Colonic mucosa (tissue), 4 donors: Measurements from ENCODE around the gene VPS37C. TPM values are rescaled to one million over a fixed set of nuclear protein-coding genes. Genes with fewer than 3 reads are reported as not detected.

ENCODE experiments used
- DNase-seq: peaks from one replicate; pipeline ENCODE4 v3.0.0-alpha.2; 2020
- H3K27ac ChIP-seq: fragments of 200-600 bp; one replicate; pipeline ENCODE4 v1.8.0; 2021
- H3K27me3 ChIP-seq: fragments of 200-600 bp; one replicate; pipeline ENCODE4 v1.8.0; 2021
- H3K36me3 ChIP-seq: fragments of 200-600 bp; one replicate; pipeline ENCODE4 v1.8.0; 2021
- H3K4me1 ChIP-seq: fragments of 200-600 bp; one replicate; pipeline ENCODE4 v1.8.0; 2021; ENCODE audit warnings: mild to moderate bottlenecking
- H3K4me3 ChIP-seq: fragments of 200-600 bp; one replicate; pipeline ENCODE4 v1.8.0; 2021
- H3K9ac ChIP-seq, 2 donors: one replicate each; pipeline ENCODE4 v1.7.0; 2013; ENCODE audit warnings: control low read depth in 2 of 2, low read depth in 2 of 2, low read length in 2 of 2
- H3K9me3 ChIP-seq: fragments of 200-600 bp; one replicate; pipeline ENCODE4 v1.8.0; 2021
- intact Hi-C: fragments of 100-400 bp; cut with DNase I; formaldehyde crosslinking; loops from one replicate; pipeline ENCODE4 v1.14.1; 2022
- total RNA-seq, 2 donors: library from RNA; stranded (reverse); fragmentation: NEBNext Ultra II Directional in 1 of 2; extraction: Animal tissue kit (Norgen Biotek cat#: 25700) in 1 of 2; gene quantifications; one replicate each; pipeline ENCODE4 v1.2.1, GENCODE V29; 2021
- TF ChIP-seq, protein P1 (sequence below): fragments of 200-600 bp; IDR thresholded peaks from one replicate; pipeline ENCODE4 v1.8.0; 2022; ENCODE audit warnings: antibody characterized with exemption, mild to moderate bottlenecking
- donor health status: healthy.
- donor health status: DM: no; HTN: no; CAD: no.
- donor health status: DM: no; HTN: no; CAD: no.

The VPS37C gene
- total RNA-seq, 2 donors from 2014 or later = 26.8 to 35.4 TPM

DNA sequence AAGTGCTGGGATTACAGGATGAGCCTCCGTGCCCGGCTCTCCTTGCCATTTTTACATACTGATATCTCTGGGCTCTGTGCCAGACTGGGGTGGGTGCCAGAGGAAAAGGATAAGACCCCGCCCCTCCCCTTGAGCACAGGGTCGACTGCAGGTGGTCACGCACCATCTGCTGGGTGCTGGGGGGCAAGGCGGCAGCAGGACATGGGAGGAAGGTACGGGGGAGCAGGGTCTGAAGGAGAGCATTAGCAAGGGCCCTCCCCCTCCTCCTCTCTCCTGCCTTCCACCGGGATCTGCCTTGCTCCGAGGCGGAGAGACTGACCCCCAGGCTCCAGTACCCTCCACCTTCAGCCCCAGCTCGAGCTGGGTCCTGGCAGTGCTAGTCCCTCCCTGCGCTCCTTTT, 32.4 kb upstream of the VPS37C start:
- H3K9ac ChIP-seq = no peak overlapping the region
- no peaks in the 10 kb centered on the region for H3K9me3 ChIP-seq
- H3K36me3 ChIP-seq = no peaks in the 10 kb centered on the region
- no peak overlapping the region for H3K4me3 ChIP-seq
- DNase-seq = no peak
- H3K27me3 ChIP-seq = no peaks in the 10 kb centered on the region
- no peak overlapping the region for H3K27ac ChIP-seq
- H3K4me1 ChIP-seq = no peaks in the 10 kb centered on the region
- intact Hi-C loops = no loop called here
- TF ChIP-seq, protein P1, sequence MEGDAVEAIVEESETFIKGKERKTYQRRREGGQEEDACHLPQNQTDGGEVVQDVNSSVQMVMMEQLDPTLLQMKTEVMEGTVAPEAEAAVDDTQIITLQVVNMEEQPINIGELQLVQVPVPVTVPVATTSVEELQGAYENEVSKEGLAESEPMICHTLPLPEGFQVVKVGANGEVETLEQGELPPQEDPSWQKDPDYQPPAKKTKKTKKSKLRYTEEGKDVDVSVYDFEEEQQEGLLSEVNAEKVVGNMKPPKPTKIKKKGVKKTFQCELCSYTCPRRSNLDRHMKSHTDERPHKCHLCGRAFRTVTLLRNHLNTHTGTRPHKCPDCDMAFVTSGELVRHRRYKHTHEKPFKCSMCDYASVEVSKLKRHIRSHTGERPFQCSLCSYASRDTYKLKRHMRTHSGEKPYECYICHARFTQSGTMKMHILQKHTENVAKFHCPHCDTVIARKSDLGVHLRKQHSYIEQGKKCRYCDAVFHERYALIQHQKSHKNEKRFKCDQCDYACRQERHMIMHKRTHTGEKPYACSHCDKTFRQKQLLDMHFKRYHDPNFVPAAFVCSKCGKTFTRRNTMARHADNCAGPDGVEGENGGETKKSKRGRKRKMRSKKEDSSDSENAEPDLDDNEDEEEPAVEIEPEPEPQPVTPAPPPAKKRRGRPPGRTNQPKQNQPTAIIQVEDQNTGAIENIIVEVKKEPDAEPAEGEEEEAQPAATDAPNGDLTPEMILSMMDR = no peak

DNA sequence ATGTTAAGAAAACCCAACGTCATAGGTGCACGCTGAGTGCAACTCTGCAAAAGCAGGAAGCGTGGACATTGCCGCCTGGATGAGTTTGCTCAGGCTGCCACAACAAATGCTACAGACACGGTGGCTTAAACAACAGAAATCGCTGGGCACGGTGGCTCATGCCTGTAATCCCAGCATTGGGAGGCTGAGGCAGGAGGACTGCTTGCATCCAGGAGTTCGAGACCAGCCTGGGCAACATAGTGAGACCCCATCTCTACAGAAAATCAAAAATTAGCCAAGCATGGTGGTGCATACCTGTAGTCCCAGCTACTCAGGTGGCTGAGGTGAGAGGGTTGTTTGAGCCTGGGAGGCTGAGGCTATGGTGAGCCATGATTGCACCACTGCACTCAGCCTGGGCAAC, 28.7 kb upstream of the VPS37C start:
- H3K36me3 ChIP-seq = no peaks in the 10 kb centered on the region
- DNase-seq = no peak
- H3K27ac ChIP-seq = no peak overlapping the region
- H3K4me1 ChIP-seq = no peaks in the 10 kb centered on the region
- H3K4me3 ChIP-seq = no peak overlapping the region
- TF ChIP-seq, protein P1 = no peak
- H3K9ac ChIP-seq = no peak overlapping the region
- H3K9me3 ChIP-seq = no peaks in the 10 kb centered on the region
- intact Hi-C loops = loop anchor here (5.0 to 10.0 kb wide), 2 partner anchors 63 to 355 kb away; no protein-coding TSS in a partner anchor
- H3K27me3 ChIP-seq = no peaks in the 10 kb centered on the region

DNA sequence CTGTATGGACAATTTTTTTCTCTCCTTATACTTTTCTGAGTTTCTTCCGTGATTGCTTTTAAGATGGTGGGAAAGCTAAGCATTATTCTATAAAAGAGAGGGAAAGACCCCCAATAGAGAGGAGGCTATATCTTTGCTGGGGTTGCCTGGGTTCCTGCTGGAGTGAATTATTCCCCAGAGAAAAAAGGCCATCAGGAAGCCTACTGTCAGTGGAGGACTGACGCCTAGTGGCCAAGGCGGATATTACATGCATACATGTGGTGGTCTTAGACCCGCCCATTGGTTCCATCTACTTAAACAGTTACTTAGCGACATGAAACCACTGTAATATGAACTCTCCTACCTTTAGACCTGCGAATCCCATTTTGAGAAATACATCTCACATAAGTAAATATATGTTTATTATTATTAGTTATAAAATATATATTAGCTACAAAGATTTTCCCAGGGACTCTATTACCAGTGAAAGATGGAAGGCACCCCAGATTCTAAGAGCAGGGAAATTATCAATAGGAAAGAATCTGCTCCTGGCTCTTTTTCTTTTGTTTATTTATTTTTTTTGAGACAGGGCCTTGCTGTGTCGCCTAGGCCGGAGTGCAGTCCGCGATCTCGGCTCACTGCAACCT, 26.4 kb upstream of the VPS37C start:
- Histone ChIP-seq H3K9ac (no peak overlapping the region), H3K27me3 (no peaks in the 10 kb centered on the region), H3K36me3 (no peaks in the 10 kb centered on the region), H3K27ac (no peak overlapping the region), H3K4me3 (no peak overlapping the region), H3K9me3 (no peaks in the 10 kb centered on the region), H3K4me1 (no peaks in the 10 kb centered on the region)
- intact Hi-C loops = loop anchor here (5.0 to 10.0 kb wide), 2 partner anchors 60 to 353 kb away; no protein-coding TSS in a partner anchor
- TF ChIP-seq, protein P1 = peak; percentile 93
- DNase-seq = peak; percentile 81

DNA sequence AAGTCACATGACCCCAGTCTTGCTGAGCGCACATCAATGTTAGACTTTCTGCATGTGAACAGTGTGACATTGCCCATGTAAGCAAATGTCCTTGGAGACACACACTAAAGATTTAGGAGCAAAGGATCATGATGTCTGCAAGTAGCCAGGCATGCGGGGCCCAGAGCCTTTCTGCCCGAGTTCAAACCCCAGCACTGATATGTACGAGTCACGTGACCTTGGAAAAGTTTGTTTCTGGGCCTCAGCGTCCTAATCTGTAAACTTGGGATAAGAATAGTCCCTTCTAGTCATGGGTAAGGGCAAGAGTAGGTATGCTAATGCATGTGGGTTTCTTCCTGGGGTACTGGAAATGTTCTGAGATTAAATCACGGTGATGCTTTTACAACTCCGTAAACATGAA, 25.3 kb upstream of the VPS37C start:
- Histone ChIP-seq H3K4me1 (no peaks in the 10 kb centered on the region), H3K27ac (no peak overlapping the region), H3K9me3 (no peaks in the 10 kb centered on the region), H3K4me3 (no peak overlapping the region), H3K9ac (no peak overlapping the region), H3K36me3 (no peaks in the 10 kb centered on the region), H3K27me3 (no peaks in the 10 kb centered on the region)
- no peak for DNase-seq
- intact Hi-C loops = loop anchor here (5.0 to 10.0 kb wide), 2 partner anchors 59 to 352 kb away; no protein-coding TSS in a partner anchor
- TF ChIP-seq, protein P1 = no peak

DNA sequence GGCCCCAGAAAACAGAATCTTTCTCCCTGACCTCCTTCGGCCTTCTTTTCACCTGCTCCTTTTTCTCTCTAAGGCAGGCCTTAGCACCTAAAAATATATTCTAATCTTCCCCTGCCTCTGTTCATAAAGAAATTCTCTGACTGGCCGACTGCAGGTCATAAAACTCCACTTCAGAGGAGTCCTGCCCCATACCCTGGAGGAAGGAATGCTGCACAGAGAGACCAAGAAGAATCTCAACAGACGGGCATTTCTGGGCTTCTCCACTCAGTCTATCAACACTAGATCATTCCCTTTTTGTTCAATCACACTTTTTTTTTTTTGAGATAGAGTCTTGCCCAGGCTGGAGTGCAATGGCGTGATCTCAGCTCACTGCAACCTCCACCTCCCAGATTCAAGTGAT, 22.4 kb upstream of the VPS37C start:
- no peak for DNase-seq
- H3K4me1 ChIP-seq = no peaks in the 10 kb centered on the region
- intact Hi-C loops = loop anchor here (10.0 kb wide), 1 partner anchor 349 kb away; no protein-coding TSS in a partner anchor
- H3K4me3 ChIP-seq = no peak overlapping the region
- H3K9me3 ChIP-seq = no peaks in the 10 kb centered on the region
- TF ChIP-seq, protein P1 = no peak
- no peak overlapping the region for H3K27ac ChIP-seq
- H3K27me3 ChIP-seq = no peaks in the 10 kb centered on the region
- no peak overlapping the region for H3K9ac ChIP-seq
- H3K36me3 ChIP-seq = no peaks in the 10 kb centered on the region
